Measurements from ENCODE around the gene PAPLN.
A peak's percentile ranks its signal among the peaks of the same experiment; 100 is the strongest.

PAPLN gene

GRCh38 chr14:73243748-73244147, 6.4 kb downstream of the PAPLN start:
- no peak for TF ChIP-seq EZH2phosphoT487 (IDR thresholded peaks at IDR 0.05; ENCODE audit: borderline replicate concordance)
- TF ChIP-seq, protein P1, sequence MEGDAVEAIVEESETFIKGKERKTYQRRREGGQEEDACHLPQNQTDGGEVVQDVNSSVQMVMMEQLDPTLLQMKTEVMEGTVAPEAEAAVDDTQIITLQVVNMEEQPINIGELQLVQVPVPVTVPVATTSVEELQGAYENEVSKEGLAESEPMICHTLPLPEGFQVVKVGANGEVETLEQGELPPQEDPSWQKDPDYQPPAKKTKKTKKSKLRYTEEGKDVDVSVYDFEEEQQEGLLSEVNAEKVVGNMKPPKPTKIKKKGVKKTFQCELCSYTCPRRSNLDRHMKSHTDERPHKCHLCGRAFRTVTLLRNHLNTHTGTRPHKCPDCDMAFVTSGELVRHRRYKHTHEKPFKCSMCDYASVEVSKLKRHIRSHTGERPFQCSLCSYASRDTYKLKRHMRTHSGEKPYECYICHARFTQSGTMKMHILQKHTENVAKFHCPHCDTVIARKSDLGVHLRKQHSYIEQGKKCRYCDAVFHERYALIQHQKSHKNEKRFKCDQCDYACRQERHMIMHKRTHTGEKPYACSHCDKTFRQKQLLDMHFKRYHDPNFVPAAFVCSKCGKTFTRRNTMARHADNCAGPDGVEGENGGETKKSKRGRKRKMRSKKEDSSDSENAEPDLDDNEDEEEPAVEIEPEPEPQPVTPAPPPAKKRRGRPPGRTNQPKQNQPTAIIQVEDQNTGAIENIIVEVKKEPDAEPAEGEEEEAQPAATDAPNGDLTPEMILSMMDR (conservative IDR thresholded peaks at IDR 0.05; ENCODE audit: low read length), result no peak
- H3K79me2 ChIP-seq (ENCODE audit: insufficient read depth, low read length), result no peaks in the 10 kb centered on the region
- H3K9me3 ChIP-seq (ENCODE audit: insufficient read depth, low read depth, low read length), result no peaks in the 10 kb centered on the region
- no peaks in the 10 kb centered on the region for H3K27me3 ChIP-seq (ENCODE audit: insufficient read depth, low read length, poor library complexity, severe bottlenecking)
- no peaks in the 10 kb centered on the region for H4K20me1 ChIP-seq (ENCODE audit: insufficient read depth, low read length, poor library complexity, severe bottlenecking)
- H3K4me3 ChIP-seq (ENCODE audit: low read length, poor library complexity, severe bottlenecking), result no peak overlapping the region
- H3K36me3 ChIP-seq (ENCODE audit: insufficient read depth, low read length), result no peaks in the 10 kb centered on the region
- no peak overlapping the region for H2AFZ ChIP-seq (ENCODE audit: low read length)
- 0 out of 2 replicates have a peak, but pooled peaks cover 3% of the 10 kb centered on the region for H3F3A ChIP-seq (ENCODE audit: low read depth)
- H3K4me2 ChIP-seq (ENCODE audit: low read depth, low read length, poor library complexity, severe bottlenecking), result peak overlapping the region; percentile 48
- H3K9me2 ChIP-seq (replicated peaks; ENCODE audit: low read depth, low read length), result no peaks in the 10 kb centered on the region
- H3K4me1 ChIP-seq (ENCODE audit: insufficient read depth, low read length, poor library complexity, severe bottlenecking), result peaks cover 47% of the 10 kb centered on the region
- no peak overlapping the region for H3K9ac ChIP-seq (ENCODE audit: low read depth, low read length, poor library complexity, severe bottlenecking)

DNA sequence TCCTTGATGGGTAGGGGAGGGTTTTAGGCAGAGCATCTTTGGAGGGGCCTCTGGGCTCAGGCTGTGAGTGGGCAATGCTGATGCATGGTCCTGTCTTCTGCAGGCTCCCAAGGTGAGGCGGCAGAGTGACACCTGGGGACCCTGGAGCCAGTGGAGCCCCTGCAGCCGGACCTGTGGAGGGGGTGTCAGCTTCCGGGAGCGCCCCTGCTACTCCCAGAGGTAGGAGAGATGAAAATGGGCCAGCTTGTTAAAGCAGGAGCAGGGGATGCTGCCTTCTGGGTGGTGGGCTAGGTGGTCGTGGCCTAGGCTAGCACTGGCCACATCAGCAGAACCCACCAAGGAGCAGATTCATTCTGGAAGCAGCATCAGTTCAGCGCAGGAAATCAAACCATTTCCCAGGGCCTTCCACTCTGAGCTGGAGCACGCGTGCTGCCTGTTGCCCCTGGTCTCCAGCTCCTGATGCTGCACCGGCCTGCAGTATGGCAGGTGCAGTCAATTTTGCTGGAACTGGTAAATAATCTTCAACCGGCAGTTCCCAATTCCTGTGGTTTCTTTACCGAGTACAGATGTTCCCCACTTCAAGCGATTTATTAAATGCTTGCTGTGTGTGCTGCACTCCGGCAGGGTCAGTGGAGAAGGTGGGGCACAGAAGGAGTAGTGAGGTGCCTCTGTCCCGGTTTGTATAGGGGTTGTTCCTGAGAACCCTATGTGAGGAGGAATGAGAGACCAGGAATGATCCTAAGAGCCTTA, 7.4 kb downstream of the PAPLN start:
- no peaks in the 10 kb centered on the region for H3K27me3 ChIP-seq (ENCODE audit: insufficient read depth, low read length, poor library complexity, severe bottlenecking)
- H3K9me2 ChIP-seq (replicated peaks; ENCODE audit: low read depth, low read length), result no peaks in the 10 kb centered on the region
- no peak overlapping the region for H3K4me3 ChIP-seq (ENCODE audit: low read length, poor library complexity, severe bottlenecking)
- peaks cover 47% of the 10 kb centered on the region for H3K4me1 ChIP-seq (ENCODE audit: insufficient read depth, low read length, poor library complexity, severe bottlenecking)
- H2AFZ ChIP-seq (ENCODE audit: low read length), result 0 out of 2 replicates have a peak overlapping the region, but pooled peaks have one; percentile 92
- peak overlapping the region; percentile 76 for H3K4me2 ChIP-seq (ENCODE audit: low read depth, low read length, poor library complexity, severe bottlenecking)
- no peaks in the 10 kb centered on the region for H3K9me3 ChIP-seq (ENCODE audit: insufficient read depth, low read depth, low read length)
- no peaks in the 10 kb centered on the region for H3K36me3 ChIP-seq (ENCODE audit: insufficient read depth, low read length)
- no peaks in the 10 kb centered on the region for H4K20me1 ChIP-seq (ENCODE audit: insufficient read depth, low read length, poor library complexity, severe bottlenecking)
- no peak overlapping the region for H3K9ac ChIP-seq (ENCODE audit: low read depth, low read length, poor library complexity, severe bottlenecking)
- H3F3A ChIP-seq (ENCODE audit: low read depth), result 0 out of 2 replicates have a peak, but pooled peaks cover 3% of the 10 kb centered on the region
- H3K79me2 ChIP-seq (ENCODE audit: insufficient read depth, low read length), result no peaks in the 10 kb centered on the region
- TF ChIP-seq EZH2phosphoT487 (IDR thresholded peaks at IDR 0.05; ENCODE audit: borderline replicate concordance), result no peak
- TF ChIP-seq, protein P1 (conservative IDR thresholded peaks at IDR 0.05; ENCODE audit: low read length), result no peak

- Histone ChIP-seq H3K4me2 (ENCODE audit: low read depth, low read length, poor library complexity, severe bottlenecking) (peak overlapping the region; percentile 76), H2AFZ (ENCODE audit: low read length) (peak overlapping the region; percentile 92), H3K36me3 (ENCODE audit: insufficient read depth, low read length) (no peaks in the 10 kb centered on the region), H3K79me2 (ENCODE audit: insufficient read depth, low read length) (no peaks in the 10 kb centered on the region), H3K4me1 (ENCODE audit: insufficient read depth, low read length, poor library complexity, severe bottlenecking) (peaks cover 44% of the 10 kb centered on the region), H3F3A (ENCODE audit: low read depth) (0 out of 2 replicates have a peak, but pooled peaks cover 3% of the 10 kb centered on the region), H3K9me3 (ENCODE audit: insufficient read depth, low read depth, low read length) (no peaks in the 10 kb centered on the region), H3K9ac (ENCODE audit: low read depth, low read length, poor library complexity, severe bottlenecking) (peak overlapping the region; percentile 63), H3K4me3 (ENCODE audit: low read length, poor library complexity, severe bottlenecking) (peak overlapping the region; percentile 73), H3K27me3 (ENCODE audit: insufficient read depth, low read length, poor library complexity, severe bottlenecking) (no peaks in the 10 kb centered on the region), H4K20me1 (ENCODE audit: insufficient read depth, low read length, poor library complexity, severe bottlenecking) (no peaks in the 10 kb centered on the region), H3K9me2 (replicated peaks; ENCODE audit: low read depth, low read length) (no peaks in the 10 kb centered on the region)
- TF ChIP-seq, protein P1 (conservative IDR thresholded peaks at IDR 0.05; ENCODE audit: low read length), result no peak
- TF ChIP-seq EZH2phosphoT487 (IDR thresholded peaks at IDR 0.05; ENCODE audit: borderline replicate concordance), result no peak
These were observed 8.4 kb downstream of the PAPLN start for GRCh38 chr14:73245480-73246325.
